ENCODE measurements around the gene UBTF. TPM values are rescaled to one million over a fixed set of nuclear protein-coding genes. Genes with fewer than 3 reads are reported as not detected.
"Not testable (repeated sequence)": the region's sequence is repeated elsewhere in the genome, so short reads cannot be mapped to it uniquely, and the experiment has no call there.

The UBTF gene
- total RNA-seq, 3 donors from 2014 or later = 147 to 158 (median 154) TPM

GRCh38 chr17:44255915-44256314, 36.4 kb upstream of the UBTF start:
- no peak for DNase-seq
- H3K4me1 Mint-ChIP-seq (ENCODE audit: low read depth) = no peaks in the 10 kb centered on the region
- no peaks in the 10 kb centered on the region for H3K27me3 Mint-ChIP-seq (ENCODE audit: low read depth)
- H3K36me3 Mint-ChIP-seq (ENCODE audit: insufficient read depth) = no peaks in the 10 kb centered on the region
- ATAC-seq = no peak
- H3K9me3 Mint-ChIP-seq = no peaks in the 10 kb centered on the region
- H3K4me3 Mint-ChIP-seq = no peak overlapping the region

DNA sequence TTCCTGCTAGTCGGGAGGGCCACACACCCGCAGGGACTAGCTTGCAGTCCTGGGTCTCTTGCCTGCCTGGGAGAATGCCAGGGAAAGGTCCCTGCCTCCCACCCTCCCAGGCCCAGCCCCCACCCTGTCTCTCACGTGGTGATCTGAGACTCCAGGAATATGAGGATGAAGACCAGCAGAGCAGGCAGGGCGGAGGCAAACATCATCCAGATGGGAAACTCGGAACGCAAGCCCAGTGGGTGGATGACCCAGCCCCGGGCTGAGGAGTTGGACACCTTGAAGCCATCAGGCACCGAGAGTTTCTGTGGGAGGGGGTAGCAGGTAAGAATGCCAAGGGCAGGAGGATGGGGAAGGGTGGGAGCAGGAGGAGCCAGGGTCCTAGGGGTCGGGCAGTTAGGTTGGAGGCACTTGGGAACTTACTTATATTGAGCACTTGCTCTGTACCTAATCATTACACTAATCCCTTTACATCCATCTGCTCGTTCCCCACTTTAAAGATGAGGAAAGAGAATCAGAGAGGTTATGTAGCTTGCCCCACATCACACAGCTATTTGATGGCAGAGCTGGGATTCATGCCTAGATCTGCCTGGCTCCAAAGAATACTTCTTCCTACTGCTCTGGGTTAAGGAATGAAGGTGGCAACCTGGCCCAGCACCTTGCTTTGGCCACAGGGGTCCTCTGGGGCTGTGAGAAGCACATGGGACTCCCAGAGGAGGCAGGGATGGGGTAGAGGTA, 35.1 kb upstream of the UBTF start:
- no peak overlapping the region for H3K4me3 Mint-ChIP-seq
- H3K27me3 Mint-ChIP-seq (ENCODE audit: low read depth) = no peaks in the 10 kb centered on the region
- ATAC-seq = no peak
- H3K9me3 Mint-ChIP-seq = no peaks in the 10 kb centered on the region
- H3K4me1 Mint-ChIP-seq (ENCODE audit: low read depth) = peaks cover 3% of the 10 kb centered on the region
- DNase-seq = no peak
- no peaks in the 10 kb centered on the region for H3K36me3 Mint-ChIP-seq (ENCODE audit: insufficient read depth)

DNA sequence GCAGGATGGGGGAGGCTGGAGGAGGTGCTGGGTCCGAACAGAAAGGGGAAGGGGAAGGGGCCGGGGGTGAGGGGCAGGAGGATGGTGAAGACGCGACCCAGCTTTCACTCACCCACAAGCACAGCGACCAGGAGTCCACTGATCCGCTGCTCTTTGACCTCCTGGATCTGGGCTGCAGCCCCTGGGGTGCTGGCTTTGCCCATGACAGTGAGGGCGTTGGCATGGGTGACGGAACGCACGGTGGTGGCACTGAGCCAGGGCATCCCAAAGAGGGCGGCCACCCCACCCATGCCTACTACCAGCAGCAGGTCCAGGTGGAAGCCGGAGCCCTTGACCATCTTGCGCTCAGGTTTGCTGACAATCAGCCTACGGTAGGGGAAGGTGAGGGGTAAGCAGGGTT, 33.5 kb upstream of the UBTF start:
- no peak overlapping the region for H3K4me3 Mint-ChIP-seq

DNA sequence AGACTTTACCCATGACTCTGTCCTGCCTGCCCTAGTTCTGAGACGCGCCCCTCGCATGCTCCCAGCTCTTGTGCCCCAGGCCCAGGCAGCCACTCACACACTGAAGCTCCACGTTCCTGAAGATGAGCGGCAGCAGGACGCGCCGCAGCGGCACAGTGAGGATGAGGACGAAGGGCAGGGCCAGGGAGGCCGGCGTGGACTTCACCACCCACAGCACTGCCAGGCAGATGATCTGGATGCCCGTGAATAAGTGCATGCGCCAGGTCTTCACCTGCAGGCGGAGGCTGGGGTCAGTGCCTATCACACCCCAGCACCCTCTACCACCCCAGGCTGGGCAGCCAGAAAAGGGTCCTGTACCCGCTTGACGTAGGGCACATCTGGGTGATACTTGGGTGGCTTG, 31.6 kb upstream of the UBTF start:
- Mint-ChIP-seq H3K36me3 (ENCODE audit: insufficient read depth) (no peaks in the 10 kb centered on the region), H3K4me3 (no peak overlapping the region), H3K27me3 (ENCODE audit: low read depth) (no peaks in the 10 kb centered on the region), H3K4me1 (ENCODE audit: low read depth) (peaks cover 30% of the 10 kb centered on the region), H3K9me3 (no peaks in the 10 kb centered on the region)
- DNase-seq (no peak), ATAC-seq (peak in 1 of 2 donors; percentile 24)

More for the DNA sequence above, 33.5 kb upstream of the UBTF start:
- no peaks in the 10 kb centered on the region for H3K36me3 Mint-ChIP-seq (ENCODE audit: insufficient read depth)
- H3K9me3 Mint-ChIP-seq = no peaks in the 10 kb centered on the region
- ATAC-seq (no peak), DNase-seq (no peak)
- peaks cover 11% of the 10 kb centered on the region for H3K4me1 Mint-ChIP-seq (ENCODE audit: low read depth)
- no peaks in the 10 kb centered on the region for H3K27me3 Mint-ChIP-seq (ENCODE audit: low read depth)

- Mint-ChIP-seq H3K9me3 (no peaks in the 10 kb centered on the region), H3K27me3 (ENCODE audit: low read depth) (no peaks in the 10 kb centered on the region), H3K4me3 (no peak overlapping the region), H3K36me3 (ENCODE audit: insufficient read depth) (no peaks in the 10 kb centered on the region), H3K4me1 (ENCODE audit: low read depth) (peaks cover 38% of the 10 kb centered on the region)
- DNase-seq (no peak), ATAC-seq (no peak)
Measured at GRCh38 chr17:44249501-44250246, 30.2 kb upstream of the UBTF start.

DNA sequence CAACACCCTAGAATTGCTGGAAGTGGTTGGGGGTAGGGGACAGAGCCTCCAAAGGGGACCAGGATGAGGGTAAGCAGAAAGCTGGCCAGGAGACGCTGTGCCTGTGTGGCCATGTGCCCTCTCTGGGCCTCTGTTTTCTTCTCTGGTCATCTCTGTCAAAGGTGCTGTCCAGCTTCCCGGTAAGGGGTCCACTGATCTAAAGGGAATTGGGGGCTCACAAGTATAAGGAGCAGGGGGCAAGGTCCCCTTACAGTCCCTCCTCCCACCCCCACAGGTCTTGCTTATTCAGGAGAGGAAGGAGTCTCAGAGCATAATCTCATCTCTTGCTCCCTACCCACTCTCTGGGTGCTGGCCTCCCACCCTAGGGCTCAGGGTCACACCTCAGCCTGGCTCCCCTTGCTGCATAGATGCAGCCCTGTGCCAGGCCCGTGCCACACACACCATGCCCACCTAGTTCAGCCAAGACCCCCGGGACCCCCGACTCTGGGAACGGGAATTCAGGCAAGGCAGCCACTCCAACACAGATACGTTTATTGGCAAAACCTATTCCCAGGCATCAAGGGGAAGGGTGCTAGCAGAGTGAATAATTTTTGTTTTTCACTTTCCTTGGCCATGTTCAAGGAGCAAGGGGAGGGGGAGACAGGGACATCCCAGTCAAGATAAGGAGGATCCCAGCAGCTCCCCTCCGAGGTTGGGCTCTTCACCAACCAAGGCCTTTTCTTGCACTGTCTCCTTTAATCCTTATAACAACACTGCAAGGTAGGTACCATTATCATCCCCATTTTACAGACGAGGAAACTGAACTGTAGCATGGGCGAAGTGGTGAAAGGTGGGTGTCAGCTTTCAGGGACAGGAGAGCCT, 28.6 kb upstream of the UBTF start:
- ATAC-seq (no peak), DNase-seq (no peak)
- Mint-ChIP-seq H3K4me1 (ENCODE audit: low read depth) (peaks cover 39% of the 10 kb centered on the region), H3K36me3 (ENCODE audit: insufficient read depth) (no peaks in the 10 kb centered on the region), H3K4me3 (no peak overlapping the region), H3K9me3 (no peaks in the 10 kb centered on the region), H3K27me3 (ENCODE audit: low read depth) (no peaks in the 10 kb centered on the region)

DNA sequence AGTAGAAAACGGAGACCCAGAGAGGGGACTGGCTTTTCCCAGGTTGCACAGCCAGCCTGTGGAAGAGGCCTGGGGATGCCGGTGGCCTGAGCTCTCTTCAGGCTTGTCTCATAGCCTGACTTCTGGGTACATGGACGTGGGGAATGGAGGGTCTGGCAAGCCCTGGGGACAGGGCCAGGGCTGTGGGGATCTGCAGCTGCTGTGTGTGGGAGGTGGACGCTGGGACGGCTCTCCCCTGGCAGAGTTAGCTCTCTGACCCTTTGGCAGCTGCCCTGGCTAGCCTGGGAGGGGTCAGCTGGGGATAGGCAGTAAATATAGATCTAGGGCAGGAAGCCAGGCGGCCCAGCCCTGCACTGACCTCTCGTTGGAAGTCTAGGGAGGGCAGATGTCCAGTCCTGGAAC, 28.0 kb upstream of the UBTF start:
- no peaks in the 10 kb centered on the region for H3K27me3 Mint-ChIP-seq (ENCODE audit: low read depth)
- H3K9me3 Mint-ChIP-seq = no peaks in the 10 kb centered on the region
- no peaks in the 10 kb centered on the region for H3K36me3 Mint-ChIP-seq (ENCODE audit: insufficient read depth)
- H3K4me1 Mint-ChIP-seq (ENCODE audit: low read depth) = peaks cover 40% of the 10 kb centered on the region
- no peak overlapping the region for H3K4me3 Mint-ChIP-seq
- DNase-seq (no peak), ATAC-seq (no peak)

DNA sequence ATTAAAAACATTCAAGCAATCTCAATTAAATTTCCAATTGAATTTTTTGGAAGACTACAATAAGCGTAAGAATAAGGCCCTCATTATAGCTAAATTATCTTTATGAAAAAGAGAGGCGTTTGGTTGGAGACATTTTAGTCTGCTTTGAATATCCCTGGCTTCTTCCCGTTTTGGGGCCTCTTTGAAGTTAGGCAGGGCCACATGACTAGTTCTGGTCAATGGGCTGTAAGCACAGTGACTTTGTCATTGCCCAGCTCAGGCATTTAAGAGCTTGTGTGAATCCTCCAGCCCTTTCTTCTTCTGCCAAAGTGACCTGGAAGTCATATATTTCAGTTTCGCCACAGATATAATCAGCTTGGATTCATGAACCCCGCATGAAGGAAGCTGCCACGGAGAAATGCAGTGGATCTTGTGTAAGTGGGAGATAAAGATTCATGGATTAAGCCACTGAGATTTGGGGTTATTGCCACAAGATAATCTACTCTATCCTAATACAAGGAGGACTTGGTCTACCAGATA, 21.7 kb upstream of the UBTF start:
- peaks cover 10% of the 10 kb centered on the region for H3K4me1 Mint-ChIP-seq (ENCODE audit: low read depth)
- no peaks in the 10 kb centered on the region for H3K9me3 Mint-ChIP-seq
- ATAC-seq (no peak), DNase-seq (no peak)
- H3K27me3 Mint-ChIP-seq (ENCODE audit: low read depth) = no peaks in the 10 kb centered on the region
- no peaks in the 10 kb centered on the region for H3K36me3 Mint-ChIP-seq (ENCODE audit: insufficient read depth)
- H3K4me3 Mint-ChIP-seq = no peak overlapping the region

DNA sequence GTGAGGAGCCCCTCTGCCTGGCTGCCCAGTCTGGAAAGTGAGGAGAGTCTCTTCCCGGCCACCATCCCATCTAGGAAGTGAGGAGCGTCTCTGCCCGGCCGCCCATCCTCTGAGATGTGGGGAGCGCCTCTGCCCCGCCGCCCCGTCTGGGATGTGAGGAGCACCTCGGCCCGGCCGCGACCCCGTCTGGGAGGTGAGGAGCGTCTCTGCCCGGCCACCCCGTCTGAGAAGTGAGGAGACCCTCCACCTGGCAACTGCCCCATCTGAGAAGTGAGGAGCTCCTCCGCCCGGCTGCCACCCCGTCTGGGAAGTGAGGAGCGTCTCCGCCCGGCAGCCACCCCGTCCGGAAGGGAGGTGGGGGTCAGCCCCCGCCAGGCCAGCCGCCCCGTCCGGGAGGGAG, 18.4 kb upstream of the UBTF start:
- not testable (repeated sequence) for ATAC-seq; H3K36me3 Mint-ChIP-seq (ENCODE audit: insufficient read depth); H3K4me1 Mint-ChIP-seq (ENCODE audit: low read depth); H3K4me3 Mint-ChIP-seq; DNase-seq; H3K9me3 Mint-ChIP-seq; H3K27me3 Mint-ChIP-seq (ENCODE audit: low read depth)

DNA sequence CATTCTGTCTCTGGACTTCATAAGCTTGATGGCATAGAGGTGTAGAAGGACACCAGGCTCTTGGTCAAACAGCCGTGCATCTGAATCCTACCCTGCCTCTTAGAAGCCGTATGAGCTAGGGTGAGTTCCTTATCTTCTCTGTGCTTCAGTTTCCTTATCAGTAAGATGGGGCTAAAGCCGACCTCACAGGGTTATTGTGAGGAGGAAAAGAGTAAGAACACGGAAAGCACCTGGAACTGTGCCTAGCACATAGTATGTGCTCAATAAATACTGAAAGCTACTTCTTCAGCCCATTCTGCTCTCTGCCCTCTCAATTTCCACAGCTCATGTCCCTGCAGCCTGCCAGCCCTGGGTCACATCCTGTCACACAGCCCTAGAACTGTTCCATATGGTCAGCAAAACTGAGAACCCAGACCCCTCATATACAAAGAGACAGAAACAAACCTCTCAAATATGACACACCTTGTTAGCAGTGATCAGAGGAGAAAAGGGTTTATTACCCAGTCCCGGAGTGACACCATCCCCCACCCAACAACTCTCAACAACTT, 17.0 kb upstream of the UBTF start:
- Mint-ChIP-seq H3K36me3 (ENCODE audit: insufficient read depth) (no peaks in the 10 kb centered on the region), H3K27me3 (ENCODE audit: low read depth) (peaks cover 5% of the 10 kb centered on the region), H3K9me3 (no peaks in the 10 kb centered on the region), H3K4me3 (no peak overlapping the region), H3K4me1 (ENCODE audit: low read depth) (peaks cover 6% of the 10 kb centered on the region)
- DNase-seq = no peak
- no peak for ATAC-seq

- Mint-ChIP-seq H3K9me3 (no peaks in the 10 kb centered on the region), H3K4me1 (ENCODE audit: low read depth) (peaks cover 6% of the 10 kb centered on the region), H3K27me3 (ENCODE audit: low read depth) (peaks cover 5% of the 10 kb centered on the region), H3K4me3 (no peak overlapping the region), H3K36me3 (ENCODE audit: insufficient read depth) (no peaks in the 10 kb centered on the region)
- ATAC-seq = no peak
- no peak for DNase-seq
Measured at GRCh38 chr17:44235583-44235936, 16.1 kb upstream of the UBTF start.

GRCh38 chr17:44233582-44233981, 14.1 kb upstream of the UBTF start:
- Mint-ChIP-seq H3K4me1 (ENCODE audit: low read depth) (peaks cover 6% of the 10 kb centered on the region), H3K36me3 (ENCODE audit: insufficient read depth) (no peaks in the 10 kb centered on the region), H3K4me3 (no peak overlapping the region), H3K27me3 (ENCODE audit: low read depth) (peaks cover 5% of the 10 kb centered on the region), H3K9me3 (no peaks in the 10 kb centered on the region)
- ATAC-seq = no peak
- DNase-seq = no peak

DNA sequence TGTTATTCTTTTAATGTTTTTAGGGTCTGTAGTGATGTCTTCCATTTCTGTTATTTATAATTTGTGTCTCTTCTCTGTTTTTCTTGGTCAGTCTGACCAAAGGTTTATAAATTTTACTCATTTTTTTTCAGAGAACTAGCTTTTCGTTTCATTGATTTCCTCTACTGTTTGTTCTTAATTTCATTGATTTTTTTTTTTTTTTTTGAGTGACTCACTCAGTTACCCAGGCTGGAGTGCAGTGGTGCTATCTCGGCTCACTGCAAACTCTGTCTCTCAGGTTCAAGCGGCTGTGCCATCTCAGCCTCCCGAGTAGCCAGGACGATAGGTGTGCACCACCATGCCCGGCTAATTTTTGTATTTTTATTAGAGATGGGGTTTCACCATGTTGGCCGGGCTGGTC, 12.6 kb upstream of the UBTF start:
- H3K4me1 Mint-ChIP-seq (ENCODE audit: low read depth) = peaks cover 6% of the 10 kb centered on the region
- no peak for DNase-seq

GRCh38 chr17:44230140-44230539, 10.7 kb upstream of the UBTF start:
- no peak for DNase-seq
- H3K9me3 Mint-ChIP-seq = no peaks in the 10 kb centered on the region
- peaks cover 2% of the 10 kb centered on the region for H3K27me3 Mint-ChIP-seq (ENCODE audit: low read depth)
- peaks cover 4% of the 10 kb centered on the region for H3K4me1 Mint-ChIP-seq (ENCODE audit: low read depth)
- H3K36me3 Mint-ChIP-seq (ENCODE audit: insufficient read depth) = no peaks in the 10 kb centered on the region
- no peak for ATAC-seq
- H3K4me3 Mint-ChIP-seq = no peak overlapping the region

More for the DNA sequence above, 12.6 kb upstream of the UBTF start:
- Mint-ChIP-seq H3K9me3 (no peaks in the 10 kb centered on the region), H3K4me3 (no peak overlapping the region), H3K27me3 (ENCODE audit: low read depth) (peaks cover 5% of the 10 kb centered on the region), H3K36me3 (ENCODE audit: insufficient read depth) (no peaks in the 10 kb centered on the region)
- no peak for ATAC-seq

Measured in activated T-cell treated with anti-CD3 and anti-CD28 coated beads, Interleukin-2, amount 50 U/mL, for 4 hours (primary cell).